NT2/D1 (cell line): ENCODE measurements around the gene SUMO4.

Source experiments
- YY1 ChIP-seq: IDR thresholded peaks from 2 replicates; pipeline ENCODE4 v1.6.1; 2011; ENCODE audit not compliant: insufficient read length, insufficient read depth
- ZNF274 ChIP-seq: IDR thresholded peaks from 2 replicates; pipeline ENCODE4 v1.6.1; 2011; ENCODE audit warnings: mild to moderate bottlenecking, low read depth, low read length

GRCh38 chr6:149363154-149363553 lies 36.9 kb upstream of the SUMO4 start:
- no peak for TF ChIP-seq YY1
- no peak for TF ChIP-seq ZNF274
